ES-I3 (cell line): Measurements from ENCODE around the gene RRAGD.

Experiments
- H3K36me3 ChIP-seq: 2 replicates; pipeline ENCODE4 v1.6.1; 2013; ENCODE audit warnings: mild to moderate bottlenecking, low read length, control low read depth, moderate library complexity; ENCODE audit not compliant: insufficient read depth
- H3K4me1 ChIP-seq: 2 replicates; pipeline ENCODE4 v1.6.1; 2013; ENCODE audit warnings: mild to moderate bottlenecking, control low read depth, low read length; ENCODE audit not compliant: insufficient read depth
- H3K9ac ChIP-seq: 2 replicates; pipeline ENCODE4 v1.6.1; 2013; ENCODE audit warnings: low read depth, mild to moderate bottlenecking, low read length, moderate library complexity
- H3K9me3 ChIP-seq: 2 replicates; pipeline ENCODE4 v1.6.1; 2013; ENCODE audit warnings: mild to moderate bottlenecking, low read length, moderate library complexity; ENCODE audit not compliant: control insufficient read depth, insufficient read depth

RRAGD gene

GRCh38 chr6:89433252-89434149, 21.4 kb upstream of the RRAGD start:
- peak overlapping the region; percentile 80 for H3K9ac ChIP-seq
- no peaks in the 10 kb centered on the region for H3K36me3 ChIP-seq
- no peaks in the 10 kb centered on the region; the same call in 1 of the 2 replicates for H3K4me1 ChIP-seq
- no peaks in the 10 kb centered on the region for H3K9me3 ChIP-seq

GRCh38 chr6:89432875-89433251, 20.8 kb upstream of the RRAGD start, which contains the start of gene ANKRD6:
TSS of gene ANKRD6 (plus strand) at chr6:89433152. CDS start at chr6:89566977, 133,825 bp downstream.
- Histone ChIP-seq H3K9ac (peak within 1 kb of the TSS; percentile 80), H3K9me3 (no peaks in the 10 kb centered on the region), H3K4me1 (no peaks in the 10 kb centered on the region; the same call in 1 of the 2 replicates), H3K36me3 (no peaks in the 10 kb centered on the region)

DNA sequence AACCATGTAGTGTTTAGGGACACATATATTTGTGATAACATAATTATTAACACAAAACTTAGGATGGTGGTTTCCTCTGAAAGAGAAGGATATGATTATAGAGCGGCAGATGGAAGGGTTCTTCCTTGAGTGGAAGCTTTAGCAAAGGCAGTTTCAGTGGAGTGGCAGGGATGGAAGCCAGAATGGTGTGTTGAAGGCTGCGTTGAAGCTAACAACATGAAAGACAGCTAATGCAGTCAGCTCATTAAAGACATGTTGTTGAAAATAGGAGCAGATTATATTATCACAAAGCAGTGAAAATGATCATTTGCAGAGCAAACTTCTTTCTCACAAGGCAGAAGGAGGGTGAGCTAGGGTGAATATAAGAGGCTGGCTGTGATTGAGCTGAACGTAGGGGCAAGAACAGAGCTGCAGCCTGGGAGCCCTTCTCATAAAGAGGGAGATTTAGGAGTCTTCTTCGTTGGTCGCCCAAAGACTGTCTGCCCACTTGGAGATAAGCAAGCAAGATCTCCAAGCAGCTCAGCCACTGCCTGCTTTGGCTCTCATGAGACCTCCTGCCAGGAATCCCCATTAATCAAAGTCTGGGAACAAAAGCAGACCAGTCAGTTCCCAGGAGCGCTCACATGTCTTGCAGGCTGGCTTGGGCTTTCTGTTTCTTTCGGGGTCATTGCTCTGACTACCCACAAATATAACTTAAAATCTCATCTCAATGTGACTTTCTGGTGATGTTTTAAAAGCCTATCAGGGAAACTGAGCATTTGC, 18.3 kb upstream of the RRAGD start:
- Histone ChIP-seq H3K36me3 (no peaks in the 10 kb centered on the region), H3K4me1 (no peaks in the 10 kb centered on the region; the same call in 1 of the 2 replicates), H3K9ac (no peak overlapping the region)

GRCh38 chr6:89416796-89417195, 4.7 kb upstream of the RRAGD start:
- Histone ChIP-seq H3K4me1 (no peaks in the 10 kb centered on the region), H3K36me3 (no peaks in the 10 kb centered on the region), H3K9me3 (no peaks in the 10 kb centered on the region), H3K9ac (no peak overlapping the region)

More for the DNA sequence above, 18.3 kb upstream of the RRAGD start:
- H3K9me3 ChIP-seq: no peaks in the 10 kb centered on the region

GRCh38 chr6:89415185-89415584, 3.1 kb upstream of the RRAGD start:
- Histone ChIP-seq H3K9me3 (no peaks in the 10 kb centered on the region), H3K36me3 (no peaks in the 10 kb centered on the region), H3K4me1 (no peaks in the 10 kb centered on the region), H3K9ac (no peak overlapping the region)

DNA sequence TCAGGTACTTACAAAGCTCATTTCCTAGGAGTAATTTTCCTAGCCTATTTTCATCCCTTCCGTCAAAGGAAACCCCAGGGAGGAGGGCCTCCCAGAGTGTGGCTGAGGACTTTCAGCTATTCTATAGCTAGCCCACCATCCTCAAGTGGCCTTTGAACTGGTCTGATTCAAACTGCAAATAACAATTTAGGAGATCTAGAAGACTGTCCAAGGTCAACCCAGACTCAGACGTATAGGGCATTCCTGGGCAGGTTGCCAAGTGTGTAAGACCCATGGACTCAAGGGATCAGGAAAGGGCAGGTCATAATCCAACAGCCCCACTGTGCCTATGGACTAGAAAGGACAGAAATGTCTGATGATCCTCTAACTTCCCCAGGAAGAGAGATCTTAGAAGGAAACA, 2.1 kb upstream of the RRAGD start:
- Histone ChIP-seq H3K9ac (no peak overlapping the region), H3K4me1 (no peaks in the 10 kb centered on the region), H3K9me3 (no peaks in the 10 kb centered on the region), H3K36me3 (no peaks in the 10 kb centered on the region)

DNA sequence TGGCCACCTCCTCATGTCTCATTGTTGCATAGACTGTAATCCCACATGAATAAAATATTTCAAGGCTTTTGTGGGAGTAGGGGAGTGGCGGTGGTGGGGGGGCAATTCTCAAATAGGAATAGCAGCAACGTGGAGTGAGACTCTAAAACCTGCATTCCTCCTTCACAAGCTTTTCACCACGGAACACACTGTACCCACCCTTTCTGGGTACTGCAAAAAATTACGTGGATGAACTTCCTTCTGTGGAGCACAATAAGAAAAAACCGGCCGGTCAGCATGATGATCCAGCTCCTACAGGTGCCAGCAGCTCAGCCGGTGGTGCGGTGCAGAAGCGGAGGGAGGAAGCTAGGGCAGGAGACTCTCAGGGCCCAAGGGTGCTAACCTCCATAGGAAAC, 930 bp upstream of the RRAGD start:
- Histone ChIP-seq H3K36me3 (no peaks in the 10 kb centered on the region), H3K9ac (peak overlapping the region; percentile 55; the same call in 1 of the 2 replicates), H3K9me3 (no peaks in the 10 kb centered on the region), H3K4me1 (no peaks in the 10 kb centered on the region; the same call in 1 of the 2 replicates)

- Histone ChIP-seq H3K9ac (peak overlapping the region; percentile 55), H3K9me3 (no peaks in the 10 kb centered on the region), H3K36me3 (no peaks in the 10 kb centered on the region), H3K4me1 (peaks cover under 1% of the 10 kb centered on the region)
These were observed 665 bp downstream of the RRAGD start for GRCh38 chr6:89411145-89412070.

GRCh38 chr6:89410788-89411144, 1.3 kb downstream of the RRAGD start:
- peaks cover 6% of the 10 kb centered on the region for H3K4me1 ChIP-seq
- no peaks in the 10 kb centered on the region for H3K9me3 ChIP-seq
- H3K36me3 ChIP-seq: no peaks in the 10 kb centered on the region
- peak overlapping the region; percentile 55; the same call in 1 of the 2 replicates for H3K9ac ChIP-seq

DNA sequence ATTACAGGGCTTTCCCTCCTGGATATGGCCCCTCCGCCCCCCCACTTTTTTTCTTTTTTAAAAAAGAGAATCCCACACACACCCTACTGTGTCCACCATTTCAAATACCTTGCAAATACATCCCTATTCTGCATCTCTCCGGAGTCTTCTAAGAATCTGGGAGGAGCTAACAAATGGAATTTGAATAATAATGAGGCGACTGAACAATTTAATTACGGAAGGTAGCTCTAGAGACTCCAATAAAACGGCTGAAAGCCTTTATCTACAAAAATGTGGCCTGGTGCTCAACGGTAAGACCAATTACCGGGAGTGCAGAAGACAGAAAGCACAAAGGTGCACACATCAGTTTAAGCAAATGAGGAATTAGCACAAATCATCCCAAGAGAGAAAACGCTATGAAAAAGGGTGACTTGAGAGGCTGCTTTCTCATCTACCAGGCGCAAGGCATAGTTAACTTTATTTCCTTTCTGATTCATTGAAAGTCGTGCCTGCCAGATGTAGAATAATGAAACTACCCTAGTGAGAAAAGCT, 1.8 kb downstream of the RRAGD start:
- peaks cover 11% of the 10 kb centered on the region for H3K4me1 ChIP-seq
- H3K9me3 ChIP-seq: no peaks in the 10 kb centered on the region
- H3K9ac ChIP-seq: peak overlapping the region; percentile 55; the same call in 1 of the 2 replicates
- H3K36me3 ChIP-seq: no peaks in the 10 kb centered on the region

DNA sequence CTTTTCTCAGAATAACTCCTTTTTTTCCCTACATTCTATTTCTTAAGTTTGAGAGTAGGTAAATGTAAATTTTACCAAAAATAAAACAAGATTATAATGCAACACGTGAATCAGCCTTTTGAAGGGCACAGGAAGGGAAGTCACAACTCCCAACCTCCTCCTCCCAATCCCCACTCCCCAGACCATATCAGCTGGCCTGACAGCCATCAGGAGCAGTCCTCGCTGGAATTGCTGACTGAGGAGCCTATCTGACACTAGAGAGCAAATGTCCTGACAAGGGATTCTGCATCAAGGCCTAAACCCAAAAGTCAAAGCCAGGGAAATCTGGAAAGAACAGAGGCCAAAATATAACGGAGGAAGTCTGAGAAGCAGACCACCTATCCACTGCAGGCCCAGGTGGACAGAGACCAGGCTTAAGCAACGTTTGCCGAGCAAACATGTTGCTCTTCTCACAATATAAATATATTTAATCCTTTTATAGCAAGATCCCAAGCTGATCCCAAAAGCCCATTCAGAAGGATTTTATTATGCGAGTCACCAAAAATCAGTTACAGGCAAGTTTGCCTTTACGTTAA, 2.5 kb downstream of the RRAGD start:
- peak overlapping the region; percentile 55; the same call in 1 of the 2 replicates for H3K9ac ChIP-seq
- peaks cover 11% of the 10 kb centered on the region for H3K4me1 ChIP-seq

GRCh38 chr6:89406141-89406540, 5.9 kb downstream of the RRAGD start:
- no peak overlapping the region for H3K9ac ChIP-seq
- H3K36me3 ChIP-seq: no peaks in the 10 kb centered on the region
- peaks cover 11% of the 10 kb centered on the region for H3K4me1 ChIP-seq
- no peaks in the 10 kb centered on the region for H3K9me3 ChIP-seq

More for the DNA sequence above, 2.5 kb downstream of the RRAGD start:
- Histone ChIP-seq H3K9me3 (no peaks in the 10 kb centered on the region), H3K36me3 (no peaks in the 10 kb centered on the region)

DNA sequence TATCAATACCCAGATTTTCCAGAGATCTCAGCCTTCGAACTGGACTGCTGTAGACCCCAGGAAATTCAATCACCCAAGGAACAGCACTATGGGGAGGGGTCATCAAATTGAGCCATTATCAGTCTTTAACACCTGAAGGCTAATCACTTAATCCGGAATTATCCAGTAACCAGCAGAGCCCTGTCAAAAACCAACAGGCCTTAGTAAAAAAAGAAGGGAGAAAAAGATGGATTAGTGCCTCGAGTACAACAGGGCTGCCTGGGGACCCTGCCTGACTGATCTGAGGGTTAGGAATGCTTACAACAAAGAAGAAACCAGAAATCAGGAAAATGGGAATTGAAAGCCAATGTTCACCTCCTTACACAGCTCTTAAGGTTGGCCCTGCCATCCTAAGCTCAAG, 7.6 kb downstream of the RRAGD start:
- no peaks in the 10 kb centered on the region for H3K9me3 ChIP-seq
- no peak overlapping the region for H3K9ac ChIP-seq
- no peaks in the 10 kb centered on the region for H3K36me3 ChIP-seq
- peaks cover 11% of the 10 kb centered on the region for H3K4me1 ChIP-seq
